ENCODE results near the gene SLC38A11.
A peak's percentile ranks its signal among the peaks of the same experiment; 100 is the strongest.

Gene SLC38A11

GRCh38 chr2:164933671-164934189, 21.6 kb downstream of the SLC38A11 start:
- ATAC-seq, result no peak
- no peak for TF ChIP-seq TOX (CRISPR knock-in tag; IDR thresholded peaks at IDR 0.05; ENCODE audit: borderline replicate concordance)
- no peak for TF ChIP-seq GLIS3 (CRISPR knock-in tag; IDR thresholded peaks at IDR 0.05)
- TF ChIP-seq TCF4 (CRISPR knock-in tag; IDR thresholded peaks at IDR 0.05; ENCODE audit: borderline replicate concordance), result no peak
- TF ChIP-seq CSDC2 (CRISPR knock-in tag; IDR thresholded peaks at IDR 0.05), result no peak
- TF ChIP-seq ARNTL (CRISPR knock-in tag; IDR thresholded peaks at IDR 0.05; ENCODE audit: borderline replicate concordance, low read depth), result no peak
- TF ChIP-seq ZNF8 (CRISPR knock-in tag; IDR thresholded peaks at IDR 0.05), result no peak
- TF ChIP-seq ZC3H10 (CRISPR knock-in tag; IDR thresholded peaks at IDR 0.05), result no peak
- no peak for TF ChIP-seq ZFP30 (CRISPR knock-in tag; IDR thresholded peaks at IDR 0.05)
- TF ChIP-seq RARB (CRISPR knock-in tag; IDR thresholded peaks at IDR 0.05), result no peak
- no peak for TF ChIP-seq TSHZ2 (CRISPR knock-in tag; IDR thresholded peaks at IDR 0.05)
- TF ChIP-seq, protein P1, sequence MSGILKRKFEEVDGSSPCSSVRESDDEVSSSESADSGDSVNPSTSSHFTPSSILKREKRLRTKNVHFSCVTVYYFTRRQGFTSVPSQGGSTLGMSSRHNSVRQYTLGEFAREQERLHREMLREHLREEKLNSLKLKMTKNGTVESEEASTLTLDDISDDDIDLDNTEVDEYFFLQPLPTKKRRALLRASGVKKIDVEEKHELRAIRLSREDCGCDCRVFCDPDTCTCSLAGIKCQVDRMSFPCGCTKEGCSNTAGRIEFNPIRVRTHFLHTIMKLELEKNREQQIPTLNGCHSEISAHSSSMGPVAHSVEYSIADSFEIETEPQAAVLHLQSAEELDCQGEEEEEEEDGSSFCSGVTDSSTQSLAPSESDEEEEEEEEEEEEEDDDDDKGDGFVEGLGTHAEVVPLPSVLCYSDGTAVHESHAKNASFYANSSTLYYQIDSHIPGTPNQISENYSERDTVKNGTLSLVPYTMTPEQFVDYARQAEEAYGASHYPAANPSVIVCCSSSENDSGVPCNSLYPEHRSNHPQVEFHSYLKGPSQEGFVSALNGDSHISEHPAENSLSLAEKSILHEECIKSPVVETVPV (CRISPR knock-in tag; IDR thresholded peaks at IDR 0.05), result no peak

DNA sequence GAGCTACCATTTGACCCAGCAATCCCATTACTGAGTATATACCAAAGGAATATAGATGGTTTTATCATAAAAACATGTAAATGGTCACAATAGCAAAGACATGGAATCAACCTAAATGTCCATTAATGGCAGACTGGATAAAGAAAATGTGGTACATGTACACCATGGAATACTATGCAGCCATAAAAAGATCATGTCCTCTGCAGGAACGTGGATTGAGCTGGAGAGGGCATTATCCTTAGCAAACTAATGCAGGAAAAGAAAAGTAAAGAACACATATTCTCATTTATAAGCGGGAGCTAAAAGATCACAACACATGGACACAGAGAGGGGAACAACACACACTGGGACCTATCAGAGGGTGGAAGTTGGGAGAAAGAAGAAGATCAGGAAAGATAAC, 22.9 kb downstream of the SLC38A11 start:
- ATAC-seq, result no peak
- TF ChIP-seq ZNF8 (CRISPR knock-in tag; IDR thresholded peaks at IDR 0.05) (peak; percentile 62; the same call in 1 of the 2 replicates), ZFP3 (CRISPR knock-in tag; IDR thresholded peaks at IDR 0.05) (no peak)

DNA sequence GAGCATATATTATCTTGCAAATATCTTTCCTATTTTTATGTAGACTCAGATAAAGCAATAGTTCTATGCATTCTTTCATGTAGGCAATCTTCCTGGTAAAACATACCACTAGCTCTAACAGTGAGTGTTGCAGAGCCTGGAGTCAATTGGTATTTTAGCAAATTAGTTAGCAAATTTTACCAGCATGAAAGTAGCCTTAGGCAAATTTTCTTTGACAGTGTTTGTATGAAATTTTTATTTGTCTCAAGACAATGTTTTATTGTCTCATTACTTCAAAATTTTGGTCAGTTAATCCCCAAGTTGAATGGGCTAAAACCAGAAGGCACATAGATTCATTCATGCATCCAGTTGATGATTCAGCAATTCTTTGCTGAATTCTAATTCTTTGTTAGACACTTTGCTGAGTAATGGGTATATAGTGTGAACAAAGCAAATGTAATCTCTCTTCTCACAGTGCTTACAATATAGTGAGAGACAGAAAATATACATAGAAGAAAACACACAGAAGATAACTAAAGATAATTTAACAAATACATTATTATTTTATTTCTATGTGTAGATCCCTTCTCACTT, 27.1 kb downstream of the SLC38A11 start:
- TF ChIP-seq PPARA (CRISPR knock-in tag; IDR thresholded peaks at IDR 0.05; ENCODE audit: borderline replicate concordance) (no peak), GLIS3 (CRISPR knock-in tag; IDR thresholded peaks at IDR 0.05) (no peak), RARB (CRISPR knock-in tag; IDR thresholded peaks at IDR 0.05) (no peak), ZC3H10 (CRISPR knock-in tag; IDR thresholded peaks at IDR 0.05) (no peak), OSR1 (CRISPR knock-in tag; IDR thresholded peaks at IDR 0.05) (no peak), ZNF565 (CRISPR knock-in tag; conservative IDR thresholded peaks at IDR 0.05; ENCODE audit: low read depth) (no peak), ZNF70 (CRISPR knock-in tag; IDR thresholded peaks at IDR 0.05) (no peak), SNAI2 (CRISPR knock-in tag; IDR thresholded peaks at IDR 0.05) (no peak), ISL1 (CRISPR knock-in tag; IDR thresholded peaks at IDR 0.05) (no peak), POU6F1 (CRISPR knock-in tag; IDR thresholded peaks at IDR 0.05; ENCODE audit: borderline replicate concordance, low read depth) (no peak), TCF4 (CRISPR knock-in tag; IDR thresholded peaks at IDR 0.05; ENCODE audit: borderline replicate concordance) (no peak), ESRRG (CRISPR knock-in tag; IDR thresholded peaks at IDR 0.05) (no peak), ARNTL (CRISPR knock-in tag; IDR thresholded peaks at IDR 0.05; ENCODE audit: borderline replicate concordance, low read depth) (no peak), CREB5 (CRISPR knock-in tag; IDR thresholded peaks at IDR 0.05; ENCODE audit: low read depth) (no peak), BACH2 (CRISPR knock-in tag; IDR thresholded peaks at IDR 0.05; ENCODE audit: borderline replicate concordance) (no peak), ZFP30 (CRISPR knock-in tag; IDR thresholded peaks at IDR 0.05) (no peak), ZNF8 (CRISPR knock-in tag; IDR thresholded peaks at IDR 0.05) (no peak), CSDC2 (CRISPR knock-in tag; IDR thresholded peaks at IDR 0.05) (no peak)
- TF ChIP-seq, protein P1 (CRISPR knock-in tag; IDR thresholded peaks at IDR 0.05), result no peak
- ATAC-seq, result no peak

Measured in SK-N-SH treated with all-trans-retinoic acid at 6 μM for 48 hours (cell line).